Loucy (cell line): ENCODE measurements around the gene GABRG3.

Experiments used
- H2AFZ ChIP-seq: fragments of 200-600 bp; sonication (generic); 2 replicates; pipeline ENCODE4 v1.6.0; 2016; ENCODE audit warnings: antibody characterized with exemption, mild to moderate bottlenecking, low read length, moderate library complexity
- H3F3A ChIP-seq: fragments of 200-600 bp; 2 replicates; pipeline ENCODE4 v1.6.0; 2016; ENCODE audit warnings: antibody characterized with exemption, low read depth, mild to moderate bottlenecking
- H3K27me3 ChIP-seq: fragments of 200-600 bp; sonication (generic); 2 replicates; pipeline ENCODE4 v1.6.1; 2014; ENCODE audit warnings: low read length, mild to moderate bottlenecking; ENCODE audit not compliant: insufficient read depth, poor library complexity, severe bottlenecking
- H3K36me3 ChIP-seq: fragments of 200-600 bp; sonication (generic); 2 replicates; pipeline ENCODE4 v1.6.1; 2016; ENCODE audit warnings: low read length; ENCODE audit not compliant: insufficient read depth
- H3K4me1 ChIP-seq: fragments of 200-600 bp; sonication (generic); 2 replicates; pipeline ENCODE4 v1.5.1; 2014; ENCODE audit warnings: low read length, mild to moderate bottlenecking; ENCODE audit not compliant: insufficient read depth, poor library complexity, severe bottlenecking
- H3K4me2 ChIP-seq: fragments of 200-600 bp; sonication (generic); 2 replicates; pipeline ENCODE4 v1.6.0; 2014; ENCODE audit warnings: antibody characterized with exemption, low read length, low read depth, mild to moderate bottlenecking; ENCODE audit not compliant: poor library complexity, severe bottlenecking
- H3K4me3 ChIP-seq: fragments of 200-600 bp; sonication (generic); 2 replicates; pipeline ENCODE4 v1.5.1; 2014; ENCODE audit warnings: low read length, mild to moderate bottlenecking, mixed read lengths; ENCODE audit not compliant: poor library complexity, severe bottlenecking
- H3K79me2 ChIP-seq: fragments of 200-600 bp; sonication (generic); 2 replicates; pipeline ENCODE4 v1.6.1; 2014; ENCODE audit warnings: low read length; ENCODE audit not compliant: insufficient read depth
- H3K9ac ChIP-seq: fragments of 200-600 bp; sonication (generic); 2 replicates; pipeline ENCODE4 v1.6.0; 2014; ENCODE audit warnings: mild to moderate bottlenecking, low read depth, low read length, moderate library complexity; ENCODE audit not compliant: poor library complexity, severe bottlenecking
- H3K9me2 ChIP-seq: fragments of 200-600 bp; sonication (generic); replicated peaks from 2 replicates; pipeline ENCODE4 v1.6.1; 2016; ENCODE audit warnings: low read depth, low read length, mixed read lengths
- H3K9me3 ChIP-seq: fragments of 200-600 bp; sonication (generic); 2 replicates; pipeline ENCODE4 v1.6.1; 2014; ENCODE audit warnings: mild to moderate bottlenecking, antibody characterized with exemption, low read length, low read depth; ENCODE audit not compliant: insufficient read depth
- H4K20me1 ChIP-seq: fragments of 200-600 bp; sonication (generic); 2 replicates; pipeline ENCODE4 v1.6.0; 2014; ENCODE audit warnings: antibody characterized with exemption, low read length, mild to moderate bottlenecking; ENCODE audit not compliant: insufficient read depth, poor library complexity, severe bottlenecking
- CTCF ChIP-seq: fragments of 200-600 bp; sonication (generic); conservative IDR thresholded peaks from 2 replicates; pipeline ENCODE4 v1.5.1; 2014; ENCODE audit warnings: mild to moderate bottlenecking, antibody characterized with exemption, low read length
- EZH2phosphoT487 ChIP-seq: fragments of 200-600 bp; IDR thresholded peaks from 2 replicates; pipeline ENCODE4 v1.6.1; 2018; ENCODE audit warnings: antibody characterized with exemption, mild to moderate bottlenecking, moderate library complexity, borderline replicate concordance

The GABRG3 gene

GRCh38 chr15:26968806-26969205 is 2.2 kb upstream of the GABRG3 start:
- H3F3A ChIP-seq = no peaks in the 10 kb centered on the region
- no peaks in the 10 kb centered on the region for H3K9me2 ChIP-seq
- TF ChIP-seq EZH2phosphoT487 (no peak), CTCF (no peak)
- no peaks in the 10 kb centered on the region for H4K20me1 ChIP-seq
- no peaks in the 10 kb centered on the region for H3K27me3 ChIP-seq
- H3K4me1 ChIP-seq = no peaks in the 10 kb centered on the region
- no peaks in the 10 kb centered on the region for H3K36me3 ChIP-seq
- H3K4me3 ChIP-seq = no peak overlapping the region
- H3K9me3 ChIP-seq = peaks cover 8% of the 10 kb centered on the region; the same call in 1 of the 2 replicates
- no peak overlapping the region for H2AFZ ChIP-seq
- H3K9ac ChIP-seq = no peak overlapping the region
- H3K79me2 ChIP-seq = no peaks in the 10 kb centered on the region
- no peak overlapping the region for H3K4me2 ChIP-seq

DNA sequence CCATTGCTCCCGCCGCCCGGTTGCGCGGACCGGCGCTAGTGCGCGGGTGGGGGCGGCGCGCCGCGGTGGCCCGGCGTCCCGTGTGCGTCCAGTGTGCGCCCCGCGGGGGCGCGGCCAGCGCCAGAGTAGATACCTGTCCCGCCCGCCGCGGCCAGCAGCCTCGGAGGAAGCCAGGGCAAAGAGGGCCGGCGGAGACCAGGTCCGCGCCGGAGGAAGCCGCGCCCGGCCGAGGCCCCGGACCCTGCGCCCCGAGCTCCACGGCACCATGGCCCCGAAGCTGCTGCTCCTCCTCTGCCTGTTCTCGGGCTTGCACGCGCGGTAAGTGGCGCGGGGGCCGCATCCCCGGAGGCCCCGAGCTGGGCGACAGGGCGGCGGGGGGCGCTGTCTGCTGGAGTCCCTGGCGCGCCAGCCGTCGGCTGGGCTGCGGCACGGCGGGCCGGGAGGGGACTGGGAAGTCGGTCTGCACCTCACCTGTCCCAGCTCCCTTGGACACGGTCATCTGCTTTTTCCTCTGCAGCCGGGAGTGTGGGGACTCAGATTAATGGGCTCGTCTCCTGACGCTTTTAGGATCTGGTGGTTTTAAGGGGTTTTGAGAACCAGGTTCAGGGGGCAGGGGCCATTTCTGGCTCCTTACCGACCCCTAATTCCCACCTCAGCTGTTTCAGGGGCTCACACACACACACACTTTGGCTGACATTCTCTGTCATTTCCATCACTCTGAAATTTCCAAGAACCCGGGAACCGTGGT is 464 bp downstream of the GABRG3 start:
- H3K9me2 ChIP-seq = no peaks in the 10 kb centered on the region
- H3K27me3 ChIP-seq = no peaks in the 10 kb centered on the region
- H3F3A ChIP-seq = no peaks in the 10 kb centered on the region
- no peaks in the 10 kb centered on the region for H4K20me1 ChIP-seq
- TF ChIP-seq EZH2phosphoT487 (no peak), CTCF (no peak)
- no peak overlapping the region for H3K4me3 ChIP-seq
- no peak overlapping the region for H3K9ac ChIP-seq
- no peaks in the 10 kb centered on the region for H3K36me3 ChIP-seq
- H3K4me1 ChIP-seq = no peaks in the 10 kb centered on the region
- H2AFZ ChIP-seq = no peak overlapping the region
- H3K4me2 ChIP-seq = no peak overlapping the region
- H3K9me3 ChIP-seq = peaks cover 8% of the 10 kb centered on the region; the same call in 1 of the 2 replicates
- H3K79me2 ChIP-seq = no peaks in the 10 kb centered on the region

- Histone ChIP-seq H3K79me2 (no peaks in the 10 kb centered on the region), H4K20me1 (no peaks in the 10 kb centered on the region), H3K36me3 (no peaks in the 10 kb centered on the region), H3K9me2 (no peaks in the 10 kb centered on the region), H3K4me3 (no peak overlapping the region), H3K27me3 (no peaks in the 10 kb centered on the region), H3K9ac (no peak overlapping the region), H3K4me1 (no peaks in the 10 kb centered on the region), H2AFZ (no peak overlapping the region), H3K9me3 (peaks cover 8% of the 10 kb centered on the region; the same call in 1 of the 2 replicates), H3F3A (no peaks in the 10 kb centered on the region), H3K4me2 (no peak overlapping the region)
- no peak for TF ChIP-seq EZH2phosphoT487
- no peak for TF ChIP-seq CTCF
Measured at GRCh38 chr15:26972636-26973035, 1.7 kb downstream of the GABRG3 start.
